ENCODE results near the gene MBOAT1.

The MBOAT1 gene

GRCh38 chr6:20188630-20189075 lies 23.6 kb downstream of the MBOAT1 start:
- TF ChIP-seq CEBPB (IDR thresholded peaks at IDR 0.05) (no peak), ZBTB7A (IDR thresholded peaks at IDR 0.05; ENCODE audit: low read depth) (no peak), EP300 (IDR thresholded peaks at IDR 0.05; ENCODE audit: borderline replicate concordance) (no peak), RAD21 (IDR thresholded peaks at IDR 0.05; ENCODE audit: low read depth) (no peak), YY1 (IDR thresholded peaks at IDR 0.05; ENCODE audit: low read depth) (no peak), FOXM1 (IDR thresholded peaks at IDR 0.05; ENCODE audit: borderline replicate concordance, low read depth) (no peak), TAF1 (IDR thresholded peaks at IDR 0.05; ENCODE audit: low read depth) (no peak)
- TF ChIP-seq, protein P1, sequence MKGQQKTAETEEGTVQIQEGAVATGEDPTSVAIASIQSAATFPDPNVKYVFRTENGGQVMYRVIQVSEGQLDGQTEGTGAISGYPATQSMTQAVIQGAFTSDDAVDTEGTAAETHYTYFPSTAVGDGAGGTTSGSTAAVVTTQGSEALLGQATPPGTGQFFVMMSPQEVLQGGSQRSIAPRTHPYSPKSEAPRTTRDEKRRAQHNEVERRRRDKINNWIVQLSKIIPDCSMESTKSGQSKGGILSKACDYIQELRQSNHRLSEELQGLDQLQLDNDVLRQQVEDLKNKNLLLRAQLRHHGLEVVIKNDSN (IDR thresholded peaks at IDR 0.05) = no peak

- TF ChIP-seq TEAD4 (IDR thresholded peaks at IDR 0.05) = no peak
- no peak for TF ChIP-seq CEBPB (IDR thresholded peaks at IDR 0.05)
- TF ChIP-seq RAD21 (IDR thresholded peaks at IDR 0.05; ENCODE audit: low read depth) = no peak
- no peak for TF ChIP-seq ZBTB7A (IDR thresholded peaks at IDR 0.05; ENCODE audit: low read depth)
- no peak for TF ChIP-seq NFIC (IDR thresholded peaks at IDR 0.05)
- no peak for TF ChIP-seq EGR1 (IDR thresholded peaks at IDR 0.05)
- TF ChIP-seq EP300 (IDR thresholded peaks at IDR 0.05; ENCODE audit: borderline replicate concordance) = no peak
- no peak for TF ChIP-seq TCF12 (IDR thresholded peaks at IDR 0.05; ENCODE audit: low read depth)
- no peak for TF ChIP-seq FOXM1 (IDR thresholded peaks at IDR 0.05; ENCODE audit: borderline replicate concordance, low read depth)
- TF ChIP-seq TAF1 (IDR thresholded peaks at IDR 0.05; ENCODE audit: low read depth) = no peak
These were observed 25.3 kb downstream of the MBOAT1 start for GRCh38 chr6:20186981-20187380.

GRCh38 chr6:20183706-20184105 lies 28.6 kb downstream of the MBOAT1 start:
- TF ChIP-seq RAD21 (IDR thresholded peaks at IDR 0.05; ENCODE audit: low read depth) (no peak), ZBTB7A (IDR thresholded peaks at IDR 0.05; ENCODE audit: low read depth) (no peak), TCF12 (IDR thresholded peaks at IDR 0.05; ENCODE audit: low read depth) (no peak)

DNA sequence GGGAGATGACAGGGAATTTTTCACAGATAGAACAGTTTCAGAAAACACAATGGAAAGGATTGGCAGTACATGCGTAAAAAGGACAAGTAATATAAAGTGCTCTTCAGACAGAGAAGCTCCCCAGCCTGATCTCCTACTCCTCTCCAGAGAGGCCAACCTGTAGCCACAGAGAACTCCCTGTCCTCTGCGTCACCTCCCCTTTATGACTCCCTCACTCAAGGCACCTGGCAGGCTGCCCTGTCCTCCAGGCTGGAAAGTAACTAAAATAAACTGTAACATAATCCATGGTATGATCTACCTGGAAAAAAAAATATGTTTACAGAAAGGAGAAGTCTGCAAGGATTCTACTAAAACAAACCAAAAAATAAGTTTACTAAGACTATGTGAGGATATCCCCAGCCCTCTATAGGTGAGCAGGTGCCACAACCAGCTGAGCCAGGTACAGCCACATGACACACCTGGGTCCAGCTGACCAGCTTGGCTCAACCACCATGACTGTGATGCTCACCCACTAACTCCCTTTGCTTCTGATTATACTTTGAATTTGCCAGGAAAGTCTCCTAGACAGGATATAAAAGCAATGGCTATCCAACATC lies 29.2 kb downstream of the MBOAT1 start:
- no peak for TF ChIP-seq CEBPB (IDR thresholded peaks at IDR 0.05)
- TF ChIP-seq NFIC (IDR thresholded peaks at IDR 0.05) = 0 out of 2 replicates have a peak, but pooled peaks have one; percentile 18
- TF ChIP-seq, protein P1 (IDR thresholded peaks at IDR 0.05) = peak; percentile 64
- TF ChIP-seq TCF12 (IDR thresholded peaks at IDR 0.05; ENCODE audit: low read depth) = no peak

DNA sequence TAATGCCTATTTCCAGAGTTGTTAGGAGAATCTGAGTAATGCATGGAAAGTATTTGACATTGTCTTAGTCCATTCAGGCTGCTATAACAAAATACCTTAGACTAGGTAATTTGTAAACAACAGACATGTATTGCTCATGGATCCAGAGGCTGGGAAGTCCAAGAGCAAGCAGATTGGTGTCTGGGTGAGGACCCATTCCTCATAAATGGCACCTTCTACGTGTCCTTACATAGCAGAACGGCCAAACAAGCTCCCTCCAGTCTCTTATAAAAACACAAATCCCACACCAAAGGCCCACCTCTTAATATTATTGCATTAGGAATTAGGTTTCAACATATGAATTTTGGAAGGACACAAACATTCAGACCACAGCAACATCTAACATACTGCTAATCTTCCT lies 30.2 kb downstream of the MBOAT1 start:
- no peak for TF ChIP-seq EP300 (IDR thresholded peaks at IDR 0.05; ENCODE audit: borderline replicate concordance)
- no peak for TF ChIP-seq TEAD4 (IDR thresholded peaks at IDR 0.05)
- no peak for TF ChIP-seq NFIC (IDR thresholded peaks at IDR 0.05)
- TF ChIP-seq RAD21 (IDR thresholded peaks at IDR 0.05; ENCODE audit: low read depth) = no peak
- TF ChIP-seq TCF12 (IDR thresholded peaks at IDR 0.05; ENCODE audit: low read depth) = no peak
- TF ChIP-seq ZBTB7A (IDR thresholded peaks at IDR 0.05; ENCODE audit: low read depth) = no peak
- TF ChIP-seq, protein P2, sequence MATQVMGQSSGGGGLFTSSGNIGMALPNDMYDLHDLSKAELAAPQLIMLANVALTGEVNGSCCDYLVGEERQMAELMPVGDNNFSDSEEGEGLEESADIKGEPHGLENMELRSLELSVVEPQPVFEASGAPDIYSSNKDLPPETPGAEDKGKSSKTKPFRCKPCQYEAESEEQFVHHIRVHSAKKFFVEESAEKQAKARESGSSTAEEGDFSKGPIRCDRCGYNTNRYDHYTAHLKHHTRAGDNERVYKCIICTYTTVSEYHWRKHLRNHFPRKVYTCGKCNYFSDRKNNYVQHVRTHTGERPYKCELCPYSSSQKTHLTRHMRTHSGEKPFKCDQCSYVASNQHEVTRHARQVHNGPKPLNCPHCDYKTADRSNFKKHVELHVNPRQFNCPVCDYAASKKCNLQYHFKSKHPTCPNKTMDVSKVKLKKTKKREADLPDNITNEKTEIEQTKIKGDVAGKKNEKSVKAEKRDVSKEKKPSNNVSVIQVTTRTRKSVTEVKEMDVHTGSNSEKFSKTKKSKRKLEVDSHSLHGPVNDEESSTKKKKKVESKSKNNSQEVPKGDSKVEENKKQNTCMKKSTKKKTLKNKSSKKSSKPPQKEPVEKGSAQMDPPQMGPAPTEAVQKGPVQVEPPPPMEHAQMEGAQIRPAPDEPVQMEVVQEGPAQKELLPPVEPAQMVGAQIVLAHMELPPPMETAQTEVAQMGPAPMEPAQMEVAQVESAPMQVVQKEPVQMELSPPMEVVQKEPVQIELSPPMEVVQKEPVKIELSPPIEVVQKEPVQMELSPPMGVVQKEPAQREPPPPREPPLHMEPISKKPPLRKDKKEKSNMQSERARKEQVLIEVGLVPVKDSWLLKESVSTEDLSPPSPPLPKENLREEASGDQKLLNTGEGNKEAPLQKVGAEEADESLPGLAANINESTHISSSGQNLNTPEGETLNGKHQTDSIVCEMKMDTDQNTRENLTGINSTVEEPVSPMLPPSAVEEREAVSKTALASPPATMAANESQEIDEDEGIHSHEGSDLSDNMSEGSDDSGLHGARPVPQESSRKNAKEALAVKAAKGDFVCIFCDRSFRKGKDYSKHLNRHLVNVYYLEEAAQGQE (IDR thresholded peaks at IDR 0.05; ENCODE audit: low read depth) = no peak
- no peak for TF ChIP-seq FOXM1 (IDR thresholded peaks at IDR 0.05; ENCODE audit: borderline replicate concordance, low read depth)
- TF ChIP-seq CEBPB (IDR thresholded peaks at IDR 0.05) = no peak
- TF ChIP-seq EGR1 (IDR thresholded peaks at IDR 0.05) = no peak
- TF ChIP-seq MAX (IDR thresholded peaks at IDR 0.05) = no peak
- TF ChIP-seq CREB1 (IDR thresholded peaks at IDR 0.05; ENCODE audit: low read depth) = no peak
- TF ChIP-seq, protein P1 (IDR thresholded peaks at IDR 0.05) = no peak

GRCh38 chr6:20180935-20181334 lies 31.3 kb downstream of the MBOAT1 start:
- TF ChIP-seq, protein P1 (IDR thresholded peaks at IDR 0.05) = no peak

- TF ChIP-seq TCF12 (IDR thresholded peaks at IDR 0.05; ENCODE audit: low read depth) (no peak), MAX (IDR thresholded peaks at IDR 0.05) (no peak), TEAD4 (IDR thresholded peaks at IDR 0.05) (no peak), NFIC (IDR thresholded peaks at IDR 0.05) (no peak), CREB1 (IDR thresholded peaks at IDR 0.05; ENCODE audit: low read depth) (no peak), CEBPB (IDR thresholded peaks at IDR 0.05) (no peak), EP300 (IDR thresholded peaks at IDR 0.05; ENCODE audit: borderline replicate concordance) (no peak), RAD21 (IDR thresholded peaks at IDR 0.05; ENCODE audit: low read depth) (no peak), EGR1 (IDR thresholded peaks at IDR 0.05) (no peak), ZBTB7A (IDR thresholded peaks at IDR 0.05; ENCODE audit: low read depth) (no peak)
- TF ChIP-seq, protein P1 (IDR thresholded peaks at IDR 0.05) = no peak
These were observed 33.9 kb downstream of the MBOAT1 start for GRCh38 chr6:20178327-20178726.
